ENCODE measurements around the gene DNAJC8. TPM values are rescaled to one million over a fixed set of nuclear protein-coding genes. Genes with fewer than 3 reads are reported as not detected.

The DNAJC8 gene
- total RNA-seq, 1 donor from 2014 or later, result 132 TPM

- H3K4me1 Mint-ChIP-seq, result peaks cover 3% of the 10 kb centered on the region
- no peak overlapping the region for H3K4me3 Mint-ChIP-seq
- H3K9me3 Mint-ChIP-seq, result no peaks in the 10 kb centered on the region
- no peaks in the 10 kb centered on the region for H3K27me3 Mint-ChIP-seq (ENCODE audit: low read depth)
- peaks cover 6% of the 10 kb centered on the region for H3K36me3 Mint-ChIP-seq (ENCODE audit: low read depth)
- no peak for DNase-seq (ENCODE audit: low read depth, low spot score)
- no peak for TF ChIP-seq CTCF (conservative IDR thresholded peaks at IDR 0.05)
- no peak overlapping the region for H3K27ac Mint-ChIP-seq (ENCODE audit: unreplicated experiment)
Measured at GRCh38 chr1:28197682-28198415, 35.0 kb downstream of the DNAJC8 start.

- Mint-ChIP-seq H3K4me3 (no peak overlapping the region), H3K4me1 (peaks cover 3% of the 10 kb centered on the region), H3K36me3 (ENCODE audit: low read depth) (peaks cover 6% of the 10 kb centered on the region), H3K27ac (ENCODE audit: unreplicated experiment) (no peak overlapping the region), H3K9me3 (no peaks in the 10 kb centered on the region), H3K27me3 (ENCODE audit: low read depth) (no peaks in the 10 kb centered on the region)
- no peak for TF ChIP-seq CTCF (conservative IDR thresholded peaks at IDR 0.05)
- no peak for DNase-seq (ENCODE audit: low read depth, low spot score)
Measured at GRCh38 chr1:28196330-28196729, 36.5 kb downstream of the DNAJC8 start.

- Mint-ChIP-seq H3K27me3 (ENCODE audit: low read depth) (no peaks in the 10 kb centered on the region), H3K36me3 (ENCODE audit: low read depth) (peaks cover 4% of the 10 kb centered on the region), H3K4me1 (peaks cover 3% of the 10 kb centered on the region), H3K9me3 (no peaks in the 10 kb centered on the region), H3K27ac (ENCODE audit: unreplicated experiment) (no peak overlapping the region), H3K4me3 (no peak overlapping the region)
- no peak for TF ChIP-seq CTCF (conservative IDR thresholded peaks at IDR 0.05)
- DNase-seq (ENCODE audit: low read depth, low spot score), result no peak
Measured at GRCh38 chr1:28195780-28196179, 37.0 kb downstream of the DNAJC8 start.

- Mint-ChIP-seq H3K4me1 (peaks cover 3% of the 10 kb centered on the region), H3K4me3 (no peak overlapping the region), H3K9me3 (no peaks in the 10 kb centered on the region), H3K27ac (ENCODE audit: unreplicated experiment) (no peak overlapping the region), H3K36me3 (ENCODE audit: low read depth) (peaks cover 4% of the 10 kb centered on the region), H3K27me3 (ENCODE audit: low read depth) (no peaks in the 10 kb centered on the region)
- no peak for TF ChIP-seq CTCF (conservative IDR thresholded peaks at IDR 0.05)
- DNase-seq (ENCODE audit: low read depth, low spot score), result no peak
Measured at GRCh38 chr1:28194326-28195035, 38.3 kb downstream of the DNAJC8 start.

- H3K27ac Mint-ChIP-seq (ENCODE audit: unreplicated experiment), result no peak overlapping the region
- H3K4me1 Mint-ChIP-seq, result peaks cover 3% of the 10 kb centered on the region
- H3K36me3 Mint-ChIP-seq (ENCODE audit: low read depth), result no peaks in the 10 kb centered on the region
- no peaks in the 10 kb centered on the region for H3K27me3 Mint-ChIP-seq (ENCODE audit: low read depth)
- no peak for TF ChIP-seq CTCF (conservative IDR thresholded peaks at IDR 0.05)
- no peak for DNase-seq (ENCODE audit: low read depth, low spot score)
- no peaks in the 10 kb centered on the region for H3K9me3 Mint-ChIP-seq
- no peak overlapping the region for H3K4me3 Mint-ChIP-seq
Measured at GRCh38 chr1:28193701-28194161, 39.1 kb downstream of the DNAJC8 start.

Data from neural crest cell (in vitro differentiated cells).